Activated CD4-positive, alpha-beta T cell treated with anti-CD3 and anti-CD28 coated beads for 4 hours (primary cell): ENCODE measurements around the gene SMIM20.

ENCODE experiments used
- DNase-seq, 2 donors: peaks; one replicate each; pipeline ENCODE4 v3.0.0-alpha.2; 2020

Gene SMIM20

GRCh38 chr4:25965629-25966028 is 51.6 kb downstream of the SMIM20 start:
- no peak for DNase-seq

GRCh38 chr4:25966171-25966570 is 52.2 kb downstream of the SMIM20 start:
- DNase-seq = no peak

- DNase-seq = no peak
Measured at GRCh38 chr4:25969374-25970155, 55.5 kb downstream of the SMIM20 start.

- DNase-seq = no peak
Measured at GRCh38 chr4:25970226-25970675, 56.2 kb downstream of the SMIM20 start.

- no peak for DNase-seq
Measured at GRCh38 chr4:25970691-25971432, 56.8 kb downstream of the SMIM20 start.

GRCh38 chr4:25972366-25972765 is 58.3 kb downstream of the SMIM20 start:
- no peak for DNase-seq

GRCh38 chr4:25972984-25973745 is 59.1 kb downstream of the SMIM20 start:
- DNase-seq = no peak

- no peak for DNase-seq
Measured at GRCh38 chr4:25976780-25977179, 62.8 kb downstream of the SMIM20 start.

- DNase-seq = no peak
Measured at GRCh38 chr4:25977397-25978170, 63.6 kb downstream of the SMIM20 start.

- no peak for DNase-seq
Measured at GRCh38 chr4:25978327-25978726, 64.3 kb downstream of the SMIM20 start.
